Measurements from ENCODE around the gene INSR.
"Not testable (repeated sequence)": the region's sequence is repeated elsewhere in the genome, so short reads cannot be mapped to it uniquely, and the experiment has no call there.

The INSR gene

GRCh38 chr19:7228935-7229541 is 65.2 kb downstream of the INSR start:
- CTCF ChIA-PET, result interaction anchor here (0.6 kb wide), 1 partner anchor 70 kb away, joined by 3 read pairs; no protein-coding TSS in a partner anchor

GRCh38 chr19:7227735-7228134 is 66.5 kb downstream of the INSR start:
- H3K4me3 ChIP-seq (ENCODE audit: low read depth, low read length), result no peak overlapping the region
- CTCF ChIA-PET, result no interaction called here
- no peak for TF ChIP-seq ZNF624 (tag by site-specific recombination; IDR thresholded peaks at IDR 0.05)
- POLR2A ChIA-PET, result no interaction called here
- no peaks in the 10 kb centered on the region for H3K36me3 ChIP-seq (ENCODE audit: control insufficient read depth in 2 of 2, insufficient read depth in 1 of 2, low read length in 2 of 2)
- no peak overlapping the region for H3K27ac ChIP-seq (ENCODE audit: extremely low read depth, low read depth, low read length)
- no peaks in the 10 kb centered on the region for H3K4me1 ChIP-seq (ENCODE audit: control insufficient read depth, insufficient read depth, low read length)
- no peaks in the 10 kb centered on the region for H3K9me3 ChIP-seq (ENCODE audit: control insufficient read depth, insufficient read depth, low read depth, low read length)

More at GRCh38 chr19:7228935-7229541, 65.2 kb downstream of the INSR start:
- TF ChIP-seq KLF7 (tag by site-specific recombination; IDR thresholded peaks at IDR 0.05; ENCODE audit: borderline replicate concordance) (no peak), ZBTB17 (tag by site-specific recombination; IDR thresholded peaks at IDR 0.05) (peak; percentile 99), MYNN (tag by site-specific recombination; IDR thresholded peaks at IDR 0.05; ENCODE audit: borderline replicate concordance) (no peak), ZNF366 (tag by site-specific recombination; conservative IDR thresholded peaks at IDR 0.05) (peak; percentile 100), ZNF280D (tag by site-specific recombination; IDR thresholded peaks at IDR 0.05) (no peak), ZBTB26 (tag by site-specific recombination; optimal IDR thresholded peaks at IDR 0.05) (no peak), ZNF785 (tag by site-specific recombination; IDR thresholded peaks at IDR 0.05) (no peak), ZNF138 (tag by site-specific recombination; IDR thresholded peaks at IDR 0.05; ENCODE audit: borderline replicate concordance) (no peak), ZNF521 (tag by site-specific recombination; IDR thresholded peaks at IDR 0.05) (no peak), HOXA7 (CRISPR knock-in tag; IDR thresholded peaks at IDR 0.05; ENCODE audit: borderline replicate concordance) (no peak), ZNF707 (tag by site-specific recombination; IDR thresholded peaks at IDR 0.05) (peak; percentile 7; the same call in 1 of the 2 replicates), ZNF335 (tag by site-specific recombination; conservative IDR thresholded peaks at IDR 0.05) (no peak), ZNF341 (tag by site-specific recombination; IDR thresholded peaks at IDR 0.05; ENCODE audit: low read depth) (no peak)
- Histone ChIP-seq H3K4me1 (ENCODE audit: control insufficient read depth, insufficient read depth, low read length) (no peaks in the 10 kb centered on the region), H3K4me3 (ENCODE audit: low read depth, low read length) (no peak overlapping the region), H3K27ac (ENCODE audit: extremely low read depth, low read depth, low read length) (no peak overlapping the region), H3K9me3 (ENCODE audit: control insufficient read depth, insufficient read depth, low read depth, low read length) (no peaks in the 10 kb centered on the region), H3K36me3 (ENCODE audit: control insufficient read depth in 2 of 2, insufficient read depth in 1 of 2, low read length in 2 of 2) (no peaks in the 10 kb centered on the region)
- POLR2A ChIA-PET, result no interaction called here

GRCh38 chr19:7227149-7227548 is 67.1 kb downstream of the INSR start:
- H3K36me3 ChIP-seq (ENCODE audit: control insufficient read depth in 2 of 2, insufficient read depth in 1 of 2, low read length in 2 of 2); CTCF ChIA-PET: not testable (repeated sequence)

GRCh38 chr19:7226739-7227138 is 67.5 kb downstream of the INSR start:
- H3K27ac ChIP-seq (ENCODE audit: extremely low read depth, low read depth, low read length), result no peak overlapping the region
- ChIA-PET CTCF (no interaction called here), POLR2A (no interaction called here)
- H3K9me3 ChIP-seq (ENCODE audit: control insufficient read depth, insufficient read depth, low read depth, low read length), result no peaks in the 10 kb centered on the region
- H3K36me3 ChIP-seq (ENCODE audit: control insufficient read depth in 2 of 2, insufficient read depth in 1 of 2, low read length in 2 of 2), result no peaks in the 10 kb centered on the region
- H3K4me1 ChIP-seq (ENCODE audit: control insufficient read depth, insufficient read depth, low read length), result no peaks in the 10 kb centered on the region
- H3K4me3 ChIP-seq (ENCODE audit: low read depth, low read length), result no peak overlapping the region
- TF ChIP-seq SP3 (tag by site-specific recombination; IDR thresholded peaks at IDR 0.05) (no peak), ZBTB21 (tag by site-specific recombination; IDR thresholded peaks at IDR 0.05) (no peak), ZNF426 (tag by site-specific recombination; IDR thresholded peaks at IDR 0.05) (no peak), ZNF645 (tag by site-specific recombination; IDR thresholded peaks at IDR 0.05) (no peak), ZBTB10 (tag by site-specific recombination; IDR thresholded peaks at IDR 0.05) (no peak)

More at GRCh38 chr19:7227149-7227548, 67.1 kb downstream of the INSR start:
- H3K9me3 ChIP-seq (ENCODE audit: control insufficient read depth, insufficient read depth, low read depth, low read length); POLR2A ChIA-PET; H3K4me3 ChIP-seq (ENCODE audit: low read depth, low read length); H3K27ac ChIP-seq (ENCODE audit: extremely low read depth, low read depth, low read length); H3K4me1 ChIP-seq (ENCODE audit: control insufficient read depth, insufficient read depth, low read length): not testable (repeated sequence)
